H1 (cell line): Measurements from ENCODE around the gene WDR48.

ENCODE experiments used
- CTCF ChIP-seq, 3 experiments: IDR thresholded peaks; 1 replicate in 2 of 3; 2 replicates in 1 of 3; pipeline versions ENCODE4 v1.5.1 to v1.6.1; 2011; ENCODE audit warnings: low read length in 3 of 3, mild to moderate bottlenecking in 3 of 3, inconsistent platforms in 2 of 3, low read depth in 1 of 3, moderate library complexity in 1 of 3; ENCODE audit not compliant: insufficient read depth in 1 of 3; ENCODE audit errors: control extremely low read depth in 1 of 3
- EZH2 ChIP-seq: fragments of 200-600 bp; sonication (generic); IDR thresholded peaks from 2 replicates; pipeline ENCODE4 v1.7.1; 2012; ENCODE audit warnings: low read depth, mild to moderate bottlenecking, moderate library complexity, low read length, inconsistent platforms; ENCODE audit not compliant: severe bottlenecking
- FOSL1 ChIP-seq: IDR thresholded peaks from 2 replicates; pipeline ENCODE4 v1.6.1; 2011; ENCODE audit warnings: mild to moderate bottlenecking, low read depth, low read length, moderate library complexity; ENCODE audit not compliant: insufficient read depth
- PHF8 ChIP-seq: fragments of 200-600 bp; sonication (generic); conservative IDR thresholded peaks from 2 replicates; pipeline ENCODE4 v1.7.1; 2012; ENCODE audit warnings: low read depth, mild to moderate bottlenecking, inconsistent platforms, low read length, moderate library complexity
- POLR2A ChIP-seq, 2 experiments: IDR thresholded peaks; 1 replicate in 1 of 2; 2 replicates in 1 of 2; pipeline ENCODE4 v1.6.1; 2011; ENCODE audit warnings: low read depth in 2 of 2, low read length in 2 of 2, mild to moderate bottlenecking in 2 of 2; ENCODE audit errors: control extremely low read depth in 1 of 2
- POU5F1 ChIP-seq: IDR thresholded peaks from 2 replicates; pipeline ENCODE4 v1.6.1; 2011; ENCODE audit warnings: low read depth, mild to moderate bottlenecking, low read length, moderate library complexity
- SP4 ChIP-seq: IDR thresholded peaks from 2 replicates; pipeline ENCODE4 v1.6.1; 2012; ENCODE audit warnings: low read length, inconsistent platforms
- TBP ChIP-seq: IDR thresholded peaks from 2 replicates; pipeline ENCODE4 v1.6.1; 2011; ENCODE audit warnings: low read depth, low read length, improper control_type of control experiment
- TCF12 ChIP-seq: IDR thresholded peaks from 2 replicates; pipeline ENCODE4 v1.6.1; 2011; ENCODE audit warnings: low read depth, mild to moderate bottlenecking, low read length
- YY1 ChIP-seq: IDR thresholded peaks from 2 replicates; pipeline ENCODE4 v1.6.1; 2011; ENCODE audit warnings: low read depth, mild to moderate bottlenecking, low read length
- TF ChIP-seq, protein P1 (sequence below): IDR thresholded peaks from 2 replicates; pipeline ENCODE4 v1.6.1; 2011; ENCODE audit warnings: low read length, improper control_type of control experiment

GRCh38 chr3:39125841-39126500 is 74.2 kb downstream of the WDR48 start:
- TF ChIP-seq TCF12 (no peak), CTCF (IDR thresholded peaks at IDR 0.05; ENCODE audit: control extremely low read depth in 1 of 3, insufficient read depth in 1 of 3, low read depth in 1 of 3, low read length in 3 of 3) (no peak), SP4 (no peak), POU5F1 (no peak), PHF8 (no peak), EZH2 (no peak), POLR2A (IDR thresholded peaks at IDR 0.05; ENCODE audit: control extremely low read depth in 1 of 2, low read depth in 2 of 2, low read length in 2 of 2) (no peak), YY1 (no peak), TBP (no peak), FOSL1 (no peak)
- TF ChIP-seq, protein P1, sequence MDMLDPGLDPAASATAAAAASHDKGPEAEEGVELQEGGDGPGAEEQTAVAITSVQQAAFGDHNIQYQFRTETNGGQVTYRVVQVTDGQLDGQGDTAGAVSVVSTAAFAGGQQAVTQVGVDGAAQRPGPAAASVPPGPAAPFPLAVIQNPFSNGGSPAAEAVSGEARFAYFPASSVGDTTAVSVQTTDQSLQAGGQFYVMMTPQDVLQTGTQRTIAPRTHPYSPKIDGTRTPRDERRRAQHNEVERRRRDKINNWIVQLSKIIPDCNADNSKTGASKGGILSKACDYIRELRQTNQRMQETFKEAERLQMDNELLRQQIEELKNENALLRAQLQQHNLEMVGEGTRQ = no peak
